Measurements from ENCODE around the gene BAZ2B. TPM values are rescaled to one million over a fixed set of nuclear protein-coding genes. Genes with fewer than 3 reads are reported as not detected.

Gene BAZ2B
- total and polyA plus RNA-seq, 4 donors = 21.4 to 139 (median 61.0) TPM

DNA sequence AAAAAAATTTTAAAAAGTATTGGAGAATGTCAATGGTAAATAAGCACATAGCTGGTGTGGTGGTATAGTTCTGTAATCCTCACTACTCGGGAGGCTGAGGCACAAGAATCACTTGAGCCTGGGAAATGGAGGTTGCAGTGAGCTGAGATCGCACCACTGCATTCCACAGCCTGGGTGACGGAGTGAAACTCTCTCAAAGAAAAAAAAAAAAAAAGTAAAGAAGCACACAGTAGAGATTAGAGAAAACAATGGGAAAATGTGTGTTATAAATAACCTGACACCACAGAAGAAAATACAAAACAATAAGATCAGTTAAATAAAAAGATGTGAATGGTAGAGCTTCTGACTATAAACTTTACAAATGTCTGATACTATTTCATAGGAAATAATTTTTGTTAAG lies 166.2 kb downstream of the BAZ2B start:
- H3K4me1 ChIP-seq (ENCODE audit: control insufficient read depth in 1 of 2, insufficient read depth in 2 of 2, low read length in 2 of 2) = no peaks in the 10 kb centered on the region

GRCh38 chr2:159449504-159450124 lies 166.7 kb downstream of the BAZ2B start:
- Histone ChIP-seq H3K4me1 (ENCODE audit: control insufficient read depth in 1 of 2, insufficient read depth in 2 of 2, low read length in 2 of 2) (no peaks in the 10 kb centered on the region), H3K9me3 (ENCODE audit: control insufficient read depth, low read length) (no peaks in the 10 kb centered on the region), H3K4me3 (ENCODE audit: low read length in 2 of 2) (no peak overlapping the region), H3K27ac (ENCODE audit: low read depth in 1 of 2, low read length in 2 of 2) (no peak overlapping the region), H3K27me3 (ENCODE audit: control insufficient read depth in 1 of 2, insufficient read depth in 2 of 2, low read length in 1 of 2) (no peaks in the 10 kb centered on the region), H3K36me3 (ENCODE audit: control insufficient read depth in 1 of 2, insufficient read depth in 2 of 2, low read length in 1 of 2) (peaks cover 5% of the 10 kb centered on the region in 2 donors)
- WGBS, 2 donors = 0 to 1% methylated on average over 1 of the region's 1 CpG
- ATAC-seq (ENCODE audit: low FRiP score) (no peak), DNase-seq (no peak)
- intact Hi-C loops (cut with DNase I) = loop anchor here in 1 of 2 donors (10.0 kb wide), 1 partner anchor 165 kb away; the partner anchor contains the start of gene BAZ2B

More for the DNA sequence above, 166.2 kb downstream of the BAZ2B start:
- ATAC-seq (ENCODE audit: low FRiP score) (no peak), DNase-seq (no peak)
- Histone ChIP-seq H3K4me3 (ENCODE audit: low read length in 2 of 2) (no peak overlapping the region), H3K9me3 (ENCODE audit: control insufficient read depth, low read length) (no peaks in the 10 kb centered on the region), H3K36me3 (ENCODE audit: control insufficient read depth in 1 of 2, insufficient read depth in 2 of 2, low read length in 1 of 2) (peaks cover 5% of the 10 kb centered on the region in 2 donors), H3K27ac (ENCODE audit: low read depth in 1 of 2, low read length in 2 of 2) (no peak overlapping the region), H3K27me3 (ENCODE audit: control insufficient read depth in 1 of 2, insufficient read depth in 2 of 2, low read length in 1 of 2) (no peaks in the 10 kb centered on the region)
- intact Hi-C loops (cut with DNase I) = loop anchor here in 1 of 2 donors (10.0 kb wide), 1 partner anchor 165 kb away; the partner anchor contains the start of gene BAZ2B
- WGBS, 2 donors = 78 to 81% methylated on average over 3 of the region's 3 CpGs

- H3K27me3 ChIP-seq (ENCODE audit: control insufficient read depth in 1 of 2, insufficient read depth in 2 of 2, low read length in 1 of 2) = no peaks in the 10 kb centered on the region
- ATAC-seq (ENCODE audit: low FRiP score) (no peak), DNase-seq (no peak)
- 92 to 96% methylated on average over 2 of the region's 2 CpGs for WGBS, 2 donors
- intact Hi-C loops (cut with DNase I) = no loop called here
- peaks cover 0 to 2% of the 10 kb centered on the region in 2 donors for H3K4me1 ChIP-seq (ENCODE audit: control insufficient read depth in 1 of 2, insufficient read depth in 2 of 2, low read length in 2 of 2)
- no peak overlapping the region for H3K4me3 ChIP-seq (ENCODE audit: low read length in 2 of 2)
- H3K9me3 ChIP-seq (ENCODE audit: control insufficient read depth, low read length) = no peaks in the 10 kb centered on the region
- no peak overlapping the region for H3K27ac ChIP-seq (ENCODE audit: low read depth in 1 of 2, low read length in 2 of 2)
- peaks cover 5 to 7% of the 10 kb centered on the region in 2 donors for H3K36me3 ChIP-seq (ENCODE audit: control insufficient read depth in 1 of 2, insufficient read depth in 2 of 2, low read length in 1 of 2)
These were observed 169.5 kb downstream of the BAZ2B start for GRCh38 chr2:159446817-159447216.

- H3K27ac ChIP-seq (ENCODE audit: low read depth in 1 of 2, low read length in 2 of 2) = no peak overlapping the region
- H3K36me3 ChIP-seq (ENCODE audit: control insufficient read depth in 1 of 2, insufficient read depth in 2 of 2, low read length in 1 of 2) = peaks cover 5 to 7% of the 10 kb centered on the region in 2 donors
- intact Hi-C loops (cut with DNase I) = no loop called here
- DNase-seq (no peak), ATAC-seq (ENCODE audit: low FRiP score) (no peak)
- peaks cover 0 to 2% of the 10 kb centered on the region in 2 donors for H3K4me1 ChIP-seq (ENCODE audit: control insufficient read depth in 1 of 2, insufficient read depth in 2 of 2, low read length in 2 of 2)
- 95 to 96% methylated on average over 2 of the region's 2 CpGs for WGBS, 2 donors
- H3K9me3 ChIP-seq (ENCODE audit: control insufficient read depth, low read length) = no peaks in the 10 kb centered on the region
- no peak overlapping the region for H3K4me3 ChIP-seq (ENCODE audit: low read length in 2 of 2)
- H3K27me3 ChIP-seq (ENCODE audit: control insufficient read depth in 1 of 2, insufficient read depth in 2 of 2, low read length in 1 of 2) = no peaks in the 10 kb centered on the region
These were observed 170.1 kb downstream of the BAZ2B start for GRCh38 chr2:159446201-159446600.

DNA sequence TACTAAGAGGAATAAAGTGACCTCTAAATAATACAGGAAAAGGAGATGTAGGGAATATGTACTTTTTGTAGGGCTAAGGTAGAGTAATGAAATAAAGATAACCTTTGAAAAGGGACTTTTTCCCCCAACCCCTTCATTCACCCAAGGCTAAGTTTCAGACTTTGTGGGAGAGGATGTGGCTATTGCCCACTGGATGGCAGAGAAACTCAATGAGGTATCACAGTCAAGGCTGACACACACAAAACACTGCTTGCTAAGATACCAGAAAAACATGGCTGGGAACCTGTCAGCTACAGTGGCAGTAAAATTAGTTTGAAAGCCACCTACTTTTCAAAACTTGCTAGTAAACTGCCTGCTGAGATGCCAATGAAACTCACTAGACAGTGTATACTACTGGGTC lies 171.0 kb downstream of the BAZ2B start:
- peaks cover 0 to 2% of the 10 kb centered on the region in 2 donors for H3K4me1 ChIP-seq (ENCODE audit: control insufficient read depth in 1 of 2, insufficient read depth in 2 of 2, low read length in 2 of 2)
- H3K4me3 ChIP-seq (ENCODE audit: low read length in 2 of 2) = no peak overlapping the region
- H3K36me3 ChIP-seq (ENCODE audit: control insufficient read depth in 1 of 2, insufficient read depth in 2 of 2, low read length in 1 of 2) = peaks cover 5 to 7% of the 10 kb centered on the region in 2 donors
- H3K27ac ChIP-seq (ENCODE audit: low read depth in 1 of 2, low read length in 2 of 2) = no peak overlapping the region
- DNase-seq = no peak
- ATAC-seq (ENCODE audit: low FRiP score) = no peak
- intact Hi-C loops (cut with DNase I) = no loop called here
- H3K9me3 ChIP-seq (ENCODE audit: control insufficient read depth, low read length) = no peaks in the 10 kb centered on the region
- H3K27me3 ChIP-seq (ENCODE audit: control insufficient read depth in 1 of 2, insufficient read depth in 2 of 2, low read length in 1 of 2) = no peaks in the 10 kb centered on the region

GRCh38 chr2:159444754-159445153 lies 171.6 kb downstream of the BAZ2B start:
- intact Hi-C loops (cut with DNase I) = no loop called here
- H3K27me3 ChIP-seq (ENCODE audit: control insufficient read depth in 1 of 2, insufficient read depth in 2 of 2, low read length in 1 of 2) = no peaks in the 10 kb centered on the region
- no peaks in the 10 kb centered on the region for H3K9me3 ChIP-seq (ENCODE audit: control insufficient read depth, low read length)
- H3K36me3 ChIP-seq (ENCODE audit: control insufficient read depth in 1 of 2, insufficient read depth in 2 of 2, low read length in 1 of 2) = peaks cover 5 to 7% of the 10 kb centered on the region in 2 donors
- H3K4me3 ChIP-seq (ENCODE audit: low read length in 2 of 2) = no peak overlapping the region
- H3K27ac ChIP-seq (ENCODE audit: low read depth in 1 of 2, low read length in 2 of 2) = no peak overlapping the region
- ATAC-seq (ENCODE audit: low FRiP score) = no peak
- no peak for DNase-seq
- H3K4me1 ChIP-seq (ENCODE audit: control insufficient read depth in 1 of 2, insufficient read depth in 2 of 2, low read length in 2 of 2) = peaks cover 0 to 2% of the 10 kb centered on the region in 2 donors

- peaks cover 0 to 2% of the 10 kb centered on the region in 2 donors for H3K4me1 ChIP-seq (ENCODE audit: control insufficient read depth in 1 of 2, insufficient read depth in 2 of 2, low read length in 2 of 2)
- peaks cover 4 to 5% of the 10 kb centered on the region in 2 donors for H3K36me3 ChIP-seq (ENCODE audit: control insufficient read depth in 1 of 2, insufficient read depth in 2 of 2, low read length in 1 of 2)
- H3K4me3 ChIP-seq (ENCODE audit: low read length in 2 of 2) = no peak overlapping the region
- no peaks in the 10 kb centered on the region for H3K27me3 ChIP-seq (ENCODE audit: control insufficient read depth in 1 of 2, insufficient read depth in 2 of 2, low read length in 1 of 2)
- ATAC-seq (ENCODE audit: low FRiP score) = no peak
- DNase-seq = no peak
- 87 to 91% methylated on average over 2 of the region's 2 CpGs for WGBS, 2 donors
- H3K9me3 ChIP-seq (ENCODE audit: control insufficient read depth, low read length) = no peaks in the 10 kb centered on the region
- no peak overlapping the region for H3K27ac ChIP-seq (ENCODE audit: low read depth in 1 of 2, low read length in 2 of 2)
- intact Hi-C loops (cut with DNase I) = no loop called here
These were observed 174.0 kb downstream of the BAZ2B start for GRCh38 chr2:159442159-159442852.

DNA sequence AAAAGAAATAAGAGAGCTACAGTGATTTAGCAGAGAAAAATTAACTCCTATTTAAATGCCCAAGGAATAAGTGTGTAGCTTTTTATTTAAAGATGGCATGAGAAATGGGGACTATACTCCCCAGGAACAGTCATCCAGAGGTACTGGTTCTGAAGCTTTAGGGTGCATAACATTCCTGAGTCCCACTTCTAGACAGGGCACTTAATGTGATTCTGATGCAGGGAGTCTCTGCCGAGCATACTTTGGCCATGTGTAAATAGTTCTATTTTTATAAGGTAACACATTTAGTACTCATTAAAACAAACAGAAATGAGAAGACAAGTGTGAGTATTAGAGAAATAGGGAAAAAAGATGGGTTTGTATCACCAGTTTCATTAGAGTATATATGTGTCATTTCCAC lies 175.2 kb downstream of the BAZ2B start:
- WGBS, 2 donors = 19 to 24% methylated on average over 1 of the region's 1 CpG
- DNase-seq = no peak
- Histone ChIP-seq H3K9me3 (ENCODE audit: control insufficient read depth, low read length) (no peaks in the 10 kb centered on the region), H3K36me3 (ENCODE audit: control insufficient read depth in 1 of 2, insufficient read depth in 2 of 2, low read length in 1 of 2) (peaks cover 4 to 5% of the 10 kb centered on the region in 2 donors), H3K4me1 (ENCODE audit: control insufficient read depth in 1 of 2, insufficient read depth in 2 of 2, low read length in 2 of 2) (peaks cover 0 to 2% of the 10 kb centered on the region in 2 donors), H3K27ac (ENCODE audit: low read depth in 1 of 2, low read length in 2 of 2) (no peak overlapping the region), H3K27me3 (ENCODE audit: control insufficient read depth in 1 of 2, insufficient read depth in 2 of 2, low read length in 1 of 2) (no peaks in the 10 kb centered on the region), H3K4me3 (ENCODE audit: low read length in 2 of 2) (no peak overlapping the region)
- intact Hi-C loops (cut with DNase I) = no loop called here
- ATAC-seq (ENCODE audit: low FRiP score) = no peak

GRCh38 chr2:159439421-159439820 lies 176.9 kb downstream of the BAZ2B start:
- intact Hi-C loops (cut with DNase I) = no loop called here
- no peak overlapping the region for H3K27ac ChIP-seq (ENCODE audit: low read depth in 1 of 2, low read length in 2 of 2)
- no peak for ATAC-seq (ENCODE audit: low FRiP score)
- no peak overlapping the region for H3K4me3 ChIP-seq (ENCODE audit: low read length in 2 of 2)
- peaks cover 0 to 2% of the 10 kb centered on the region in 2 donors for H3K4me1 ChIP-seq (ENCODE audit: control insufficient read depth in 1 of 2, insufficient read depth in 2 of 2, low read length in 2 of 2)
- no peak for DNase-seq
- H3K36me3 ChIP-seq (ENCODE audit: control insufficient read depth in 1 of 2, insufficient read depth in 2 of 2, low read length in 1 of 2) = peaks cover 0 to 2% of the 10 kb centered on the region in 2 donors
- H3K9me3 ChIP-seq (ENCODE audit: control insufficient read depth, low read length) = no peaks in the 10 kb centered on the region
- no peaks in the 10 kb centered on the region for H3K27me3 ChIP-seq (ENCODE audit: control insufficient read depth in 1 of 2, insufficient read depth in 2 of 2, low read length in 1 of 2)
